ENCODE results near the gene RNF213. TPM values are rescaled to one million over a fixed set of nuclear protein-coding genes. Genes with fewer than 3 reads are reported as not detected.

Gene RNF213
- total RNA-seq, 1 donor from 2014 or later: 80.5 TPM

DNA sequence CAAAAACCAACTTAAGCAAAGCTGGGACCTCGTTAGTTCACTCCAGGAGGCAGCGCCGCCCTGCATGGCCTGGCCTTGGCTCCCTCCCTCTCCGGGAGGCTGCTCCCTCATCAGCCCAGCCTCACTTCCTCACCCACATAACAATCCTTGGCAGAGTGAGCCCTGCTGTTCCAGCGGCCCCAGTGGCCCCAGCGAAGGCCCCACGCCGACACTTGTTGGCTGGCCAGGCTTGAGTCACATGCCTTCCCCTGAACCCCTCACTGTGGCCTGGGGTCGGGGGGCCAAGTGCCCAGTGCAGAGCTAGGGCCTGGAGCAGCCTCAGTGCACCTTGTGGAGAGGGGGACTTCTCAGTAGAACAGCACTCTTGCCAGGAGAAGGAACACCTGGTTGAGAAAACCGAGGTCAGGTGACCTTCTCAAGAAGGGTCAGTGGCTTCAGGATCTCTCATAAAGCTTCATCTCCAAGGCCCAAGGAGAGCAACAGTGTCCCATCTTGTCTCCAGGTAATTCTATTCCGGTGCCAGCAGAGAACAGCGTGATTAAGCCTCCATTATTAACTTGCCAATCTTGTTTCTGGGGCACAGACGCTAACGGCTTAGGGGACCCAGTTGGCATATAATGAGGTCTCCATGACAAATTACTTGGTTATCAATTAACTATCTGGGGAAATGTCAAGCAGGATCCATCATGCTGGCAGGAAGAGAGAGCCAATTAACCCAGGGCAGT lies 181.1 kb downstream of the RNF213 start:
- DNase-seq (ENCODE audit: low read depth): no peak
- TF ChIP-seq, protein P1, sequence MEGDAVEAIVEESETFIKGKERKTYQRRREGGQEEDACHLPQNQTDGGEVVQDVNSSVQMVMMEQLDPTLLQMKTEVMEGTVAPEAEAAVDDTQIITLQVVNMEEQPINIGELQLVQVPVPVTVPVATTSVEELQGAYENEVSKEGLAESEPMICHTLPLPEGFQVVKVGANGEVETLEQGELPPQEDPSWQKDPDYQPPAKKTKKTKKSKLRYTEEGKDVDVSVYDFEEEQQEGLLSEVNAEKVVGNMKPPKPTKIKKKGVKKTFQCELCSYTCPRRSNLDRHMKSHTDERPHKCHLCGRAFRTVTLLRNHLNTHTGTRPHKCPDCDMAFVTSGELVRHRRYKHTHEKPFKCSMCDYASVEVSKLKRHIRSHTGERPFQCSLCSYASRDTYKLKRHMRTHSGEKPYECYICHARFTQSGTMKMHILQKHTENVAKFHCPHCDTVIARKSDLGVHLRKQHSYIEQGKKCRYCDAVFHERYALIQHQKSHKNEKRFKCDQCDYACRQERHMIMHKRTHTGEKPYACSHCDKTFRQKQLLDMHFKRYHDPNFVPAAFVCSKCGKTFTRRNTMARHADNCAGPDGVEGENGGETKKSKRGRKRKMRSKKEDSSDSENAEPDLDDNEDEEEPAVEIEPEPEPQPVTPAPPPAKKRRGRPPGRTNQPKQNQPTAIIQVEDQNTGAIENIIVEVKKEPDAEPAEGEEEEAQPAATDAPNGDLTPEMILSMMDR (conservative IDR thresholded peaks at IDR 0.05; ENCODE audit: low read depth, low read length): no peak
- no peak overlapping the region for H3K4me3 ChIP-seq (ENCODE audit: low read depth, low read length)

DNA sequence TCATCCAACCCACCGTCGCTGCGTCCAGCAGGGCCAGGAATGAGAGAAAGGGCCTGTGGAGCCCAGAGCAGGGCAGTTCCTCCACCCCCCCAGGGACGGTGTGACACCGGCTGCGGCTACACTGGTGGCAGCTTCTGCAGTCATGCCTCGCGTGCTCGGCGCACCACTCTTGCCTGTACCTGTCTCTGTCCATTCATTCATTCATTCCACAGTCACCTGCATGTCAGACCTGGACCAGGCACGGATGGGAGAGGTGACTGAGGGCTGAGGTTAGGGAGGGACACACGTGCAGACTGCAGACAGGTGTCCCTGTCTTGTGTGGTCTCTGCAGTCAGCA lies 181.6 kb downstream of the RNF213 start:
- no peak overlapping the region for H3K4me3 ChIP-seq (ENCODE audit: low read depth, low read length)
- TF ChIP-seq, protein P1 (conservative IDR thresholded peaks at IDR 0.05; ENCODE audit: low read depth, low read length): no peak
- DNase-seq (ENCODE audit: low read depth): no peak

DNA sequence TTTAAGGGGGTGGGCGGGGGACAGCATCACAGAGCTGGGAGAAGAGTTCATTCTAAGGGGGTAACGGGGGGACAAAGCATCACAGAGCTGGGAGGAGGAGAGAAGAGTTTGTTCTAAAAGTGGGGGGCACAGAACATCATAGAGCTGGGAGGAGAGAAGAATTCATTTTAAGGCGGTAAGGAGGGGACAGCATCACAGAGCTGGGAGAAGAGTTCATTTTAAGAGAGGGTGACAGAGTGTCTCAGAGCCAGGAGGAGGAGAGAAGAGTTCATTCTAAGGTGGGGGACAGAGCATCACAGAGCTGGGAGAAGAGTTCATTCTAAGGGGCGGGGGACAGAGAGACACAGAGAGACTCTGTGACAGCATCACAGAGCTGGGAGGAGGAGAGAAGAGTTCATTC lies 182.1 kb downstream of the RNF213 start:
- DNase-seq (ENCODE audit: low read depth): no peak
- no peak overlapping the region for H3K4me3 ChIP-seq (ENCODE audit: low read depth, low read length)
- TF ChIP-seq, protein P1 (conservative IDR thresholded peaks at IDR 0.05; ENCODE audit: low read depth, low read length): no peak

DNA sequence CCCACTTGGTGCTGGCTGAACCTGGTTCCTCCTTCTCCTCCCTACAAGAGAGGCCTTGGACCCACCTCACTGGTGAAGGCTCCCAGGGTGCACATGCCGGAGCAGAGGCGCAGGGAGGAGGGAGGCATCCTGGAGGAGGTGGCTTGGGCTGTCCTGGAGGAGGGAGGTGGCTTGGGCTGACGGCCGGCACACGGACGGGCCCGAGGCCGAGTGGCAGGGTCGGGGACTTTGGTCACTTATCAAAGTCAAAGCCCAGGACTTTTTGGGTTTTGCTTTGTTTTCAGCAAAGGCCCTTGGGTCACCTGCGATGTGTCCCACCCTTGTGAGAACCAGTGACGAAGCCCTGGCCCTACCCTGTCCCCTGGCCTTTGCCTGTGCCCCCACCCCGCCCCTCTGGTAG lies 182.8 kb downstream of the RNF213 start:
- no peak overlapping the region for H3K4me3 ChIP-seq (ENCODE audit: low read depth, low read length)
- TF ChIP-seq, protein P1 (conservative IDR thresholded peaks at IDR 0.05; ENCODE audit: low read depth, low read length): no peak
- no peak for DNase-seq (ENCODE audit: low read depth)

DNA sequence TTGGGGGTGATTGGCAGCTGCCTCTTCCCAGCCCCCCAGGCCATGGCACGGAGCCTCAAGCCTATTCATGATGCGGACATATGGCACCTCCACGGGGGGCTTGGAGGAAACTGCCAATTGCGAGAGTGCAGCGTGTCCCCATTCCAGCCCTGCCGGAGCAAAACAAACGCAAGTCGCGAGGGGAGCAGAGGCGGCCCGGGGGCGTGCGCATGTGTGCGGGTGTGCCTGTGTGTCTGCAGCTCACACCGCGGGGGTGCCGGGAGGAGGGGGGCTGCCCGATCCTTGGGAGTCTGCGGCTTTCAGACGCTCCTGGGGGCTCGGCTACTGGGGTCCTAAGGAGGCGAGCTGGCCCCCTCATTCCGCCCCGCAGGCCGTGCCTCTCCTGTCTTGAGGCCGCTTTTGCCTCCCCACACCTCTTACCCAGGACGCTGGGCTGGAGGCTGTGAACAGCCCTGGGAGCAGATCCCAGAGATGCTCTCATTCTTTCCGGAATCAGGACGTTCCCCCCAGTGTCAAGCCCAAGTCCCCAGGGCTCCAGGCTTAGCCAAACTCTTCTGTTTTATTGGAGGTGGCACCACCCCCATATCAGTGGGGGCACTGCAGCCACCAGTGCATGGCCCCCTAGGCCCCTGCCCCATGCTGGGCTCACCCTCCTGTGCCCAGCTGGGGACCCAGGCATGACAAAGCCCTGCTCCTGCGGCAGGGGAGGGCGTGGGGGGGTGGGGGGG lies 183.4 kb downstream of the RNF213 start:
- TF ChIP-seq, protein P1 (conservative IDR thresholded peaks at IDR 0.05; ENCODE audit: low read depth, low read length): no peak
- DNase-seq (ENCODE audit: low read depth): no peak

GRCh38 chr17:80444644-80444979 lies 184.0 kb downstream of the RNF213 start:
- TF ChIP-seq, protein P1 (conservative IDR thresholded peaks at IDR 0.05; ENCODE audit: low read depth, low read length): no peak
- no peak for DNase-seq (ENCODE audit: low read depth)
- no peak overlapping the region for H3K4me3 ChIP-seq (ENCODE audit: low read depth, low read length)

More for the DNA sequence above, 183.4 kb downstream of the RNF213 start:
- no peak overlapping the region for H3K4me3 ChIP-seq (ENCODE audit: low read depth, low read length)
